Measurements from ENCODE around the gene RNLS. TPM values are rescaled to one million over a fixed set of nuclear protein-coding genes. Genes with fewer than 3 reads are reported as not detected.

RNLS gene
- total RNA-seq, 1 experiment from 2014 or later, result not detected

DNA sequence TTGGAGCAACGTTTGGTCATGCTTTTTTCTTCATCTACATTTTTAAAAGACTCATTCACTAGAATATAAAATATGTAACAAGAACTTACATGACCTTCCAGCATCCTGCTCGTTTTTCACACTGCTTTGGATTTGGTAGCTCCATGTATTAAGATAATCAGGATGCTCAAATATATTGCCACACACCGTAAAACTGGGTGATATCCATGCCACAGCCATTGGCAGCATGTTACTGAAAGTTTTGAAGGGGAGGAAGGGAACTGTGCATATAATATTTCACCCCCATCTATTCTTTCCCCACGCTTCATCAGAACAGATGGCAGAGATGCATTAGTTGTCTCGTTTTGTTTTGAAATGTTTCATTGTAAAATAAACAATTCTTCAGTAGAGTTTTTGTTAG, 158.2 kb downstream of the RNLS start:
- no peak overlapping the region for H3K27ac ChIP-seq (ENCODE audit: low read depth, low read length)
- TF ChIP-seq ZNF274 (IDR thresholded peaks at IDR 0.05; ENCODE audit: low read depth, low read length) (no peak), SRF (IDR thresholded peaks at IDR 0.05; ENCODE audit: low read depth) (no peak), POLR2AphosphoS5 (IDR thresholded peaks at IDR 0.05; ENCODE audit: low read depth, low read length) (no peak), CTCF (IDR thresholded peaks at IDR 0.05 in 2 of 3, conservative IDR thresholded peaks at IDR 0.05 in 1 of 3; ENCODE audit: borderline replicate concordance in 1 of 3, insufficient read depth in 1 of 3, low read depth in 2 of 3, low read length in 2 of 3) (no peak), EZH2 (IDR thresholded peaks at IDR 0.05) (no peak), SIN3A (IDR thresholded peaks at IDR 0.05; ENCODE audit: low read depth) (no peak), YY1 (IDR thresholded peaks at IDR 0.05; ENCODE audit: extremely low read depth, insufficient replicate concordance, low read depth, low read length) (no peak), CBX3 (IDR thresholded peaks at IDR 0.05; ENCODE audit: low read depth) (no peak), ELF1 (IDR thresholded peaks at IDR 0.05; ENCODE audit: borderline replicate concordance, low read depth) (no peak), ZBTB33 (IDR thresholded peaks at IDR 0.05; ENCODE audit: extremely low read depth, insufficient replicate concordance, low read length) (no peak), RAD21 (IDR thresholded peaks at IDR 0.05; ENCODE audit: low read depth) (no peak), POLR2A (IDR thresholded peaks at IDR 0.05; ENCODE audit: borderline replicate concordance, extremely low read depth, insufficient read depth, insufficient read length) (no peak), JUND (IDR thresholded peaks at IDR 0.05) (no peak), ZFX (IDR thresholded peaks at IDR 0.05) (no peak), SP1 (IDR thresholded peaks at IDR 0.05; ENCODE audit: low read depth) (no peak), CEBPB (IDR thresholded peaks at IDR 0.05; ENCODE audit: low read depth) (no peak), EZH2phosphoT487 (IDR thresholded peaks at IDR 0.05; ENCODE audit: borderline replicate concordance) (no peak), FOSL1 (IDR thresholded peaks at IDR 0.05; ENCODE audit: low read depth) (no peak)
- TF ChIP-seq, protein P1, sequence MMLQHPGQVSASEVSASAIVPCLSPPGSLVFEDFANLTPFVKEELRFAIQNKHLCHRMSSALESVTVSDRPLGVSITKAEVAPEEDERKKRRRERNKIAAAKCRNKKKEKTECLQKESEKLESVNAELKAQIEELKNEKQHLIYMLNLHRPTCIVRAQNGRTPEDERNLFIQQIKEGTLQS (IDR thresholded peaks at IDR 0.05), result no peak
- TF ChIP-seq, protein P2, sequence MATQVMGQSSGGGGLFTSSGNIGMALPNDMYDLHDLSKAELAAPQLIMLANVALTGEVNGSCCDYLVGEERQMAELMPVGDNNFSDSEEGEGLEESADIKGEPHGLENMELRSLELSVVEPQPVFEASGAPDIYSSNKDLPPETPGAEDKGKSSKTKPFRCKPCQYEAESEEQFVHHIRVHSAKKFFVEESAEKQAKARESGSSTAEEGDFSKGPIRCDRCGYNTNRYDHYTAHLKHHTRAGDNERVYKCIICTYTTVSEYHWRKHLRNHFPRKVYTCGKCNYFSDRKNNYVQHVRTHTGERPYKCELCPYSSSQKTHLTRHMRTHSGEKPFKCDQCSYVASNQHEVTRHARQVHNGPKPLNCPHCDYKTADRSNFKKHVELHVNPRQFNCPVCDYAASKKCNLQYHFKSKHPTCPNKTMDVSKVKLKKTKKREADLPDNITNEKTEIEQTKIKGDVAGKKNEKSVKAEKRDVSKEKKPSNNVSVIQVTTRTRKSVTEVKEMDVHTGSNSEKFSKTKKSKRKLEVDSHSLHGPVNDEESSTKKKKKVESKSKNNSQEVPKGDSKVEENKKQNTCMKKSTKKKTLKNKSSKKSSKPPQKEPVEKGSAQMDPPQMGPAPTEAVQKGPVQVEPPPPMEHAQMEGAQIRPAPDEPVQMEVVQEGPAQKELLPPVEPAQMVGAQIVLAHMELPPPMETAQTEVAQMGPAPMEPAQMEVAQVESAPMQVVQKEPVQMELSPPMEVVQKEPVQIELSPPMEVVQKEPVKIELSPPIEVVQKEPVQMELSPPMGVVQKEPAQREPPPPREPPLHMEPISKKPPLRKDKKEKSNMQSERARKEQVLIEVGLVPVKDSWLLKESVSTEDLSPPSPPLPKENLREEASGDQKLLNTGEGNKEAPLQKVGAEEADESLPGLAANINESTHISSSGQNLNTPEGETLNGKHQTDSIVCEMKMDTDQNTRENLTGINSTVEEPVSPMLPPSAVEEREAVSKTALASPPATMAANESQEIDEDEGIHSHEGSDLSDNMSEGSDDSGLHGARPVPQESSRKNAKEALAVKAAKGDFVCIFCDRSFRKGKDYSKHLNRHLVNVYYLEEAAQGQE (IDR thresholded peaks at IDR 0.05; ENCODE audit: low read depth), result no peak
- DNase-seq (ENCODE audit: low read depth, low spot score), result no peak
- no peaks in the 10 kb centered on the region for H4K20me1 ChIP-seq (ENCODE audit: insufficient read depth)
- RAD21 ChIA-PET (ENCODE audit: low non-redundant PET in 1 of 2, low total read pairs in 2 of 2, uncharacterized antibody in 2 of 2, unreplicated experiment in 2 of 2), result no interaction called here
- H3K4me3 ChIP-seq (replicated peaks in 1 of 2; ENCODE audit: low read depth in 1 of 2, low read length in 2 of 2), result no peak overlapping the region
- BruUV-seq (replicated peaks), result no TSS peak
- intact Hi-C loops (cut with micrococcal nuclease), result no loop called here
- H3K9ac ChIP-seq (ENCODE audit: low read length), result no peak overlapping the region
- POLR2A ChIA-PET, result no interaction called here
- H3K79me2 ChIP-seq (ENCODE audit: insufficient read depth, low read length), result no peaks in the 10 kb centered on the region
- H3K27me3 ChIP-seq (ENCODE audit: insufficient read depth, low read length), result no peaks in the 10 kb centered on the region; the same call in 1 of the 2 replicates
- H2AFZ ChIP-seq (ENCODE audit: low read depth, low read length, poor library complexity, severe bottlenecking), result no peak overlapping the region
- no peaks in the 10 kb centered on the region for H3K36me3 ChIP-seq (ENCODE audit: control insufficient read depth in 1 of 2, insufficient read depth in 2 of 2, low read length in 2 of 2)
- no peak overlapping the region for H3K4me2 ChIP-seq (ENCODE audit: low read length)
- no peaks in the 10 kb centered on the region for H3K9me3 ChIP-seq (ENCODE audit: control insufficient read depth in 1 of 2, insufficient read depth in 1 of 2, low read depth in 1 of 2, low read length in 2 of 2)
- H3K9me2 ChIP-seq (ENCODE audit: insufficient read depth), result no peaks in the 10 kb centered on the region
- H3K4me1 ChIP-seq (ENCODE audit: control insufficient read depth in 1 of 2, insufficient read depth in 2 of 2, low read length in 2 of 2), result peaks cover 17 to 24% of the 10 kb centered on the region in 2 experiments
- CTCF ChIA-PET, result no interaction called here
- no peak for ATAC-seq

Data from HCT116 (cell line).